GM12878 (cell line): ENCODE data around the gene NMT1. TPM values are rescaled to one million over a fixed set of nuclear protein-coding genes. Genes with fewer than 3 reads are reported as not detected.

Experiments used
- ASH2L ChIP-seq: fragments of 300-600, 200-600 bp; sonication (generic); IDR thresholded peaks from 2 replicates; pipeline ENCODE4 v1.6.1; 2017; ENCODE audit warnings: low read depth, mild to moderate bottlenecking, borderline replicate concordance
- BCL3 ChIP-seq: IDR thresholded peaks from 2 replicates; pipeline ENCODE4 v1.6.1; 2011; ENCODE audit warnings: borderline replicate concordance, low read depth, mild to moderate bottlenecking, moderate library complexity, low read length; ENCODE audit not compliant: insufficient read depth, poor library complexity, severe bottlenecking
- CHD2 ChIP-seq: IDR thresholded peaks from 2 replicates; pipeline ENCODE4 v1.6.1; 2011; ENCODE audit warnings: low read depth, low read length, improper control_type of control experiment, borderline replicate concordance
- DPF2 ChIP-seq: fragments of 450-650 bp; IDR thresholded peaks from 2 replicates; pipeline ENCODE4 v1.6.1; 2017; ENCODE audit warnings: mild to moderate bottlenecking
- E4F1 ChIP-seq: fragments of 450-650 bp; IDR thresholded peaks from 2 replicates; pipeline ENCODE4 v1.6.1; 2018; ENCODE audit warnings: borderline replicate concordance, mild to moderate bottlenecking; ENCODE audit not compliant: partially characterized antibody
- GABPA ChIP-seq: IDR thresholded peaks from 2 replicates; pipeline ENCODE4 v1.6.1; 2014; ENCODE audit warnings: antibody characterized with exemption, low read depth, mild to moderate bottlenecking, inconsistent platforms
- KAT2A ChIP-seq: conservative IDR thresholded peaks from 2 replicates; pipeline ENCODE4 v1.6.1; 2011; ENCODE audit warnings: low read depth, low read length; ENCODE audit not compliant: control insufficient read depth
- KDM1A ChIP-seq: fragments of 200-600 bp; sonication (generic); IDR thresholded peaks from 2 replicates; pipeline ENCODE4 v1.6.1; 2016; ENCODE audit warnings: borderline replicate concordance
- KLF5 ChIP-seq: fragments of 450-650 bp; IDR thresholded peaks from 2 replicates; pipeline ENCODE4 v1.6.1; 2014; ENCODE audit warnings: mild to moderate bottlenecking; ENCODE audit not compliant: partially characterized antibody
- MAX ChIP-seq: IDR thresholded peaks from 2 replicates; pipeline ENCODE4 v1.6.1; 2012; ENCODE audit warnings: low read depth, low read length, improper control_type of control experiment
- MEF2A ChIP-seq: IDR thresholded peaks from 2 replicates; pipeline ENCODE4 v1.6.1; 2011; ENCODE audit warnings: low read depth, mild to moderate bottlenecking, low read length, moderate library complexity; ENCODE audit not compliant: insufficient read depth
- MTA3 ChIP-seq: IDR thresholded peaks from 2 replicates; pipeline ENCODE4 v1.6.1; 2012; ENCODE audit warnings: low read length, inconsistent platforms, borderline replicate concordance
- MXI1 ChIP-seq: fragments of 150-350 bp; IDR thresholded peaks from 2 replicates; pipeline ENCODE4 v1.6.1; 2011; ENCODE audit warnings: low read depth, mild to moderate bottlenecking, inconsistent platforms, low read length, improper control_type of control experiment
- NR2C1 ChIP-seq: fragments of 450-650 bp; IDR thresholded peaks from 2 replicates; pipeline ENCODE4 v1.6.1; 2017; ENCODE audit warnings: antibody characterized with exemption, mild to moderate bottlenecking, moderate library complexity
- NR2C2 ChIP-seq: IDR thresholded peaks from 2 replicates; pipeline ENCODE4 v1.6.1; 2011; ENCODE audit warnings: borderline replicate concordance, low read depth; ENCODE audit not compliant: control insufficient read depth, insufficient read length
- PML ChIP-seq: IDR thresholded peaks from 2 replicates; pipeline ENCODE4 v1.6.1; 2012; ENCODE audit warnings: low read length, inconsistent platforms
- RAD51 ChIP-seq: fragments of 450-650 bp; IDR thresholded peaks from 2 replicates; pipeline ENCODE4 v1.6.1; 2016; ENCODE audit warnings: moderate library complexity, mild to moderate bottlenecking, inconsistent platforms
- SUZ12 ChIP-seq: fragments of 200-600 bp; sonication (generic); IDR thresholded peaks from one replicate; pipeline ENCODE4 v1.6.1; 2018; ENCODE audit warnings: antibody characterized with exemption, mild to moderate bottlenecking; ENCODE audit not compliant: unreplicated experiment
- ZNF207 ChIP-seq: fragments of 450-650 bp; IDR thresholded peaks from 2 replicates; pipeline ENCODE4 v1.6.1; 2014; ENCODE audit warnings: antibody characterized with exemption, mild to moderate bottlenecking, borderline replicate concordance
- polyA plus RNA-seq, 11 experiments: library from polyadenylated mRNA; depleted of rRNA in 4 of 11; unstranded in 6 of 11; stranded (reverse) in 5 of 11; fragments of >200 nt; fragmentation: Nextera tagmentation in 4 of 11; fragmentation: Illumina TruSeq in 1 of 11; extraction: Ambion mirVana in 4 of 11; extraction: Trizol in 1 of 11; gene quantifications; 1 replicate in 1 of 11; 2 replicates in 10 of 11; pipeline versions ENCODE4 v1.2.1 to v1.2.3, GENCODE V29; 2011 to 2016; ENCODE audit warnings: inconsistent platforms in 2 of 11, missing spikeins in 2 of 11, low read depth in 1 of 11
- total RNA-seq, 4 experiments: library from RNA; depleted of rRNA in 3 of 4; stranded (reverse); fragments of >200 nt in 3 of 4; fragmentation: Illumina TruSeq in 1 of 4; extraction: Trizol in 1 of 4; gene quantifications; 2 replicates each; pipeline versions ENCODE4 v1.2.1 to v1.2.3, GENCODE V29; 2013 to 2021
- TF ChIP-seq, protein P1 (sequence below): IDR thresholded peaks from 2 replicates; pipeline ENCODE4 v1.6.1; 2011; ENCODE audit warnings: low read depth, mild to moderate bottlenecking, low read length, moderate library complexity, borderline replicate concordance; ENCODE audit errors: extremely low read depth
- TF ChIP-seq, protein P2 (sequence below): fragments of 450-650 bp; IDR thresholded peaks from 2 replicates; pipeline ENCODE4 v1.6.1; 2016; ENCODE audit warnings: mild to moderate bottlenecking
- TF ChIP-seq, protein P3 (sequence below): IDR thresholded peaks from 2 replicates; pipeline ENCODE4 v1.6.1; 2011; ENCODE audit warnings: mild to moderate bottlenecking, low read depth, low read length, moderate library complexity; ENCODE audit not compliant: insufficient replicate concordance

NMT1 gene
- total and polyA plus RNA-seq, 10 of the 15 experiments (the other 5 are each of a cell fraction or from before 2014, with no cell fraction given) = 96.7 to 395 (median 222) TPM

GRCh38 chr17:45060797-45061605, at the start of gene NMT1 (continued):
- TF ChIP-seq BCL3 (no peak), CHD2 (peak; percentile 95), E4F1 (peak; percentile 92), PML (peak; percentile 83; the same call in 1 of the 2 replicates), NR2C2 (no peak), KLF5 (peak; percentile 72), MEF2A (0 out of 2 replicates have a peak, but pooled peaks have one; percentile 25), DPF2 (peak; percentile 14; the same call in 1 of the 2 replicates), GABPA (peak; percentile 79), MTA3 (no peak), RAD51 (peak; percentile 65), ZNF207 (peak; percentile 61; the same call in 1 of the 2 replicates), NR2C1 (peak; percentile 85), KAT2A (no peak), SUZ12 (no peak), ASH2L (peak; percentile 84; the same call in 1 of the 2 replicates), MAX (peak; percentile 71; the same call in 1 of the 2 replicates), KDM1A (no peak), MXI1 (peak; percentile 83)
- TF ChIP-seq, protein P1, sequence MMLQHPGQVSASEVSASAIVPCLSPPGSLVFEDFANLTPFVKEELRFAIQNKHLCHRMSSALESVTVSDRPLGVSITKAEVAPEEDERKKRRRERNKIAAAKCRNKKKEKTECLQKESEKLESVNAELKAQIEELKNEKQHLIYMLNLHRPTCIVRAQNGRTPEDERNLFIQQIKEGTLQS = peak; percentile 43; the same call in 1 of the 2 replicates
- TF ChIP-seq, protein P2, sequence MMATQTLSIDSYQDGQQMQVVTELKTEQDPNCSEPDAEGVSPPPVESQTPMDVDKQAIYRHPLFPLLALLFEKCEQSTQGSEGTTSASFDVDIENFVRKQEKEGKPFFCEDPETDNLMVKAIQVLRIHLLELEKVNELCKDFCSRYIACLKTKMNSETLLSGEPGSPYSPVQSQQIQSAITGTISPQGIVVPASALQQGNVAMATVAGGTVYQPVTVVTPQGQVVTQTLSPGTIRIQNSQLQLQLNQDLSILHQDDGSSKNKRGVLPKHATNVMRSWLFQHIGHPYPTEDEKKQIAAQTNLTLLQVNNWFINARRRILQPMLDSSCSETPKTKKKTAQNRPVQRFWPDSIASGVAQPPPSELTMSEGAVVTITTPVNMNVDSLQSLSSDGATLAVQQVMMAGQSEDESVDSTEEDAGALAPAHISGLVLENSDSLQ = peak; percentile 98
- TF ChIP-seq, protein P3, sequence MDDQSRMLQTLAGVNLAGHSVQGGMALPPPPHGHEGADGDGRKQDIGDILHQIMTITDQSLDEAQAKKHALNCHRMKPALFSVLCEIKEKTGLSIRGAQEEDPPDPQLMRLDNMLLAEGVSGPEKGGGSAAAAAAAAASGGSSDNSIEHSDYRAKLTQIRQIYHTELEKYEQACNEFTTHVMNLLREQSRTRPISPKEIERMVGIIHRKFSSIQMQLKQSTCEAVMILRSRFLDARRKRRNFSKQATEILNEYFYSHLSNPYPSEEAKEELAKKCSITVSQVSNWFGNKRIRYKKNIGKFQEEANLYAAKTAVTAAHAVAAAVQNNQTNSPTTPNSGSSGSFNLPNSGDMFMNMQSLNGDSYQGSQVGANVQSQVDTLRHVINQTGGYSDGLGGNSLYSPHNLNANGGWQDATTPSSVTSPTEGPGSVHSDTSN = peak; percentile 93
